Measurements from ENCODE around the gene PARVG. TPM values are rescaled to one million over a fixed set of nuclear protein-coding genes. Genes with fewer than 3 reads are reported as not detected.

PARVG gene
- total and polyA plus RNA-seq, 2 of the 8 experiments (the other 6 are each of a cell fraction or from before 2014, with no cell fraction given): 0.37 to 1.5 TPM

DNA sequence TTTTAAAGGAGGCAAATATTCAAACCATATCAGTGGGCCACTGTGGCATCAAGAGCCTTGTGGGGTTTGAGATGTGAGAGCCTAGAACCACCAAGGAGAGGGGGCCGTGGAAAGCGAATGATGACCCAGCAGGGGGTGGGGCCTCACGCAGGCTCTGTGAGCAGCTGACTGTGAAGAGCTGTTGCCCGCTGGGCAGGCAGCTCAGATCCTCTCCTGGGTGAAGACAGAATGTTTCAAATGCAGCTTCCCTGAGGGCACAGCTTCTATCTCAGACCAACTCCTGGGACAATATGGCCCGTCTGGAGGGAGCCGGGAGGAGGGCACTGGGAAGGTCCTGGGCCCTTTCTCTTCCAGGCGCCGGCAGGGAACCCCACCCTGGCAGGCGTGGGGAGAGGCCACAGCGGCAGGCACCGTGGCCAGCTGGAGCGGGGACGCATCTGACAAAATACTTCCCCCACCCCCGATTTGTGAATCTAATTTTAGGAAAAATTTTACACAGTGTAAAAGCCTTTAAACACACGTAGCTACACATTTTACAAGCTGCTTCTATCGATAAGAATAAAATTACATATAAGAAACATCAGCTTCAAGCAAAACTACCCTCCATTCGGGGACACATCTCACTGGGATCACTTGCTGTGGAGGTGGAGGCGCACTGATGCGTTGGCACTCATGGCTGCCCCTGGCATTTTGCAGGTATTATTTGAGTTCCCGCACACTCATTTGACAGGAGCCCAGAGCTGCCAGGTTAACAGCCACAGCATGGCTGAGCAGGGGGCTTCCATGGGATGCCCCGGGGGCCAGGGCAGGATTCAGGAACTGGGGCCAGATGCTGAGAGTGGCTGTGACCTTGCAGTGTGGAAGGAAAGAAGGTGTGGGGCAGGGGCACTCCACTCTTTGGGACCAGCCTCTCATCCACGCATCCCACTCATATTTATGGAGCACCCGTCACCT, 40.3 kb downstream of the PARVG start (continued):
- TF ChIP-seq SIN3A (conservative IDR thresholded peaks at IDR 0.05 in 1 of 2, IDR thresholded peaks at IDR 0.05 in 1 of 2; ENCODE audit: low read depth in 1 of 2, low read length in 2 of 2) (no peak), RXRA (IDR thresholded peaks at IDR 0.05; ENCODE audit: insufficient read depth, low read depth, low read length) (no peak), CBX8 (IDR thresholded peaks at IDR 0.05; ENCODE audit: borderline replicate concordance, low read depth, low read length) (no peak), CEBPB (IDR thresholded peaks at IDR 0.05; ENCODE audit: low read depth, low read length) (no peak), RAD21 (IDR thresholded peaks at IDR 0.05 in 1 of 2, conservative IDR thresholded peaks at IDR 0.05 in 1 of 2; ENCODE audit: low read depth in 2 of 2, low read length in 2 of 2) (no peak)
